Kidney (tissue), 14 donors: Measurements from ENCODE around the gene MFSD2B. TPM values are rescaled to one million over a fixed set of nuclear protein-coding genes. Genes with fewer than 3 reads are reported as not detected.

Experiments used
- DNase-seq, 5 donors: peaks; one replicate each; pipeline ENCODE4 v3.0.0-alpha.2; 2013 to 2020
- FAIRE-seq: peaks from 2 replicates; lab custom pipeline; 2012; peaks lifted over from hg19 to GRCh38; lab: Jason Lieb, UNC
- H3K27ac ChIP-seq, 2 donors: one replicate each; pipeline ENCODE4 v1.7.0; 2013; ENCODE audit warnings: low read depth in 2 of 2, low read length in 2 of 2, inconsistent platforms in 1 of 2
- H3K27me3 ChIP-seq: one replicate; pipeline ENCODE4 v1.7.1; 2013; ENCODE audit warnings: low read length, inconsistent platforms; ENCODE audit not compliant: control insufficient read depth, insufficient read depth
- H3K36me3 ChIP-seq, 3 donors: one replicate each; pipeline versions ENCODE4 v1.7.0 to v1.7.1; 2013; ENCODE audit warnings: low read length in 3 of 3, control low read depth in 1 of 3, inconsistent platforms in 1 of 3; ENCODE audit not compliant: insufficient read depth in 3 of 3, control insufficient read depth in 2 of 3
- H3K4me1 ChIP-seq, 3 donors: one replicate each; pipeline versions ENCODE4 v1.7.0 to v1.7.1; 2013; ENCODE audit warnings: low read length in 3 of 3, inconsistent platforms in 1 of 3, low read depth in 1 of 3; ENCODE audit not compliant: control insufficient read depth in 2 of 3, insufficient read depth in 2 of 3
- H3K4me3 ChIP-seq, 3 donors: one replicate each; pipeline versions ENCODE4 v1.7.0 to v1.8.1; 2013; ENCODE audit warnings: low read length in 3 of 3, control low read depth in 1 of 3, inconsistent platforms in 1 of 3
- H3K9ac ChIP-seq, 3 donors: one replicate each; pipeline versions ENCODE4 v1.7.0 to v1.7.1; 2013; ENCODE audit warnings: low read length in 3 of 3, control low read depth in 1 of 3, inconsistent platforms in 1 of 3
- H3K9me3 ChIP-seq, 3 donors: one replicate each; pipeline versions ENCODE4 v1.7.0 to v1.7.1; 2013; ENCODE audit warnings: low read length in 3 of 3, control low read depth in 1 of 3, inconsistent platforms in 1 of 3; ENCODE audit not compliant: control insufficient read depth in 2 of 3, insufficient read depth in 1 of 3
- CTCF ChIP-seq: IDR thresholded peaks from 3 replicates; pipeline ENCODE4 v1.5.1; 2012; ENCODE audit warnings: mild to moderate bottlenecking, moderate library complexity, borderline replicate concordance; ENCODE audit not compliant: insufficient read depth; ENCODE audit errors: extremely low read depth
- intact Hi-C: fragments of 100-400 bp; cut with DNase I; formaldehyde crosslinking; loops from one replicate; pipeline ENCODE4 v1.11.1; 2022
- polyA plus RNA-seq: library from polyadenylated mRNA; stranded (reverse); fragments of 350-450 nt; fragmentation: Illumina TruSeq; extraction: RNeasy Lipid Tissue Mini Kit (QIAGEN cat#74804); gene quantifications from one replicate; pipeline ENCODE4 v1.2.3, GENCODE V29; 2014; ENCODE audit warnings: low read depth, low replicate concordance; ENCODE audit not compliant: insufficient read depth
- total RNA-seq: library from RNA; stranded (reverse); fragmentation: NEBNext Ultra II Directional; extraction: Animal tissue kit (Norgen Biotek cat#: 25700); gene quantifications from one replicate; pipeline ENCODE4 v1.2.1, GENCODE V29; 2021
- donor health status: control.
- donor health status: control.
- donor health status: control.
- donor health status: control.
- donor health status: control.
- donor health status: DM: yes; HTN: yes; CAD: no.
- donor health status: Normal renal cell carcinoma (clear cell type).

MFSD2B gene
- total and polyA plus RNA-seq, 2 donors from 2014 or later: 0.54 TPM; not detected in 1

- intact Hi-C loops: no loop called here
- no peak for DNase-seq
- no peaks in the 10 kb centered on the region for H3K9me3 ChIP-seq
- no peaks in the 10 kb centered on the region for H3K27me3 ChIP-seq
- no peaks in the 10 kb centered on the region for H3K36me3 ChIP-seq
- no peak overlapping the region for H3K4me3 ChIP-seq
- H3K4me1 ChIP-seq: no peaks in the 10 kb centered on the region
- H3K9ac ChIP-seq: no peak overlapping the region
- TF ChIP-seq CTCF: no peak
- no peak for FAIRE-seq
- no peak overlapping the region for H3K27ac ChIP-seq
Observed at GRCh38 chr2:24015562-24016375, 5.9 kb downstream of the MFSD2B start.

- intact Hi-C loops: no loop called here
- TF ChIP-seq CTCF: no peak
- DNase-seq (no peak), FAIRE-seq (no peak)
- Histone ChIP-seq H3K27me3 (no peaks in the 10 kb centered on the region), H3K4me3 (no peak overlapping the region), H3K4me1 (no peaks in the 10 kb centered on the region), H3K9me3 (no peaks in the 10 kb centered on the region), H3K36me3 (no peaks in the 10 kb centered on the region), H3K9ac (no peak overlapping the region), H3K27ac (no peak overlapping the region)
Observed at GRCh38 chr2:24016376-24016761, 6.5 kb downstream of the MFSD2B start.

GRCh38 chr2:24016853-24017703, 7.2 kb downstream of the MFSD2B start:
- DNase-seq: no peak
- intact Hi-C loops: no loop called here

More at GRCh38 chr2:24016853-24017703, 7.2 kb downstream of the MFSD2B start:
- no peak for TF ChIP-seq CTCF
- Histone ChIP-seq H3K9ac (no peak overlapping the region), H3K4me1 (no peaks in the 10 kb centered on the region), H3K36me3 (no peaks in the 10 kb centered on the region), H3K4me3 (no peak overlapping the region), H3K27me3 (no peaks in the 10 kb centered on the region), H3K27ac (no peak overlapping the region), H3K9me3 (no peaks in the 10 kb centered on the region)
- FAIRE-seq: no peak
